HG03354 (cell line): ENCODE data around the gene HJURP.

Experiments used
- ATAC-seq: cut with Tn5 transposase; IDR thresholded peaks from one replicate; pipeline ENCODE4 v1.9.1; 2021; ENCODE audit warnings: mild to moderate bottlenecking; ENCODE audit not compliant: unreplicated experiment, poor library complexity, severe bottlenecking

The HJURP gene

DNA sequence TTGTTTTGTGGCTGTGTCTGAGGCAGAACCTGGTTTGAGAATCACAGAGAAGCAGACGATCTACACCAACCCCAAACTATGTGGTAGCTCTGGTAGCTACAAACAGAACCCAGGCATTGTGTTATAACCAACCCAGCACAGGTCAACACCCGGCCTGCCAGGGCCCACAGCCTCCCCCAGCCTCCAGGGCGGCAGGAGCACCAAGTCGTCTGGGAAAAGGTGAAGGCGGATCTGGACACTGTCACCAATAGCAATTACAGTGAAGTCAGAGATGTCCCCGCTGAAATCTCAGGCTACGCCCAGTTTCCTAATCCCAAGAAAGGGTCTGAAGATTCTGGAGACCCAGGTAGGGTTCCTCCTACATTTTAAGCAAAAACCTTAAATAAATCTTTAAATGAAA is 3.6 kb downstream of the HJURP start:
- no peak for ATAC-seq

- ATAC-seq = no peak
Measured at GRCh38 chr2:233849607-233850271, 4.6 kb downstream of the HJURP start.

DNA sequence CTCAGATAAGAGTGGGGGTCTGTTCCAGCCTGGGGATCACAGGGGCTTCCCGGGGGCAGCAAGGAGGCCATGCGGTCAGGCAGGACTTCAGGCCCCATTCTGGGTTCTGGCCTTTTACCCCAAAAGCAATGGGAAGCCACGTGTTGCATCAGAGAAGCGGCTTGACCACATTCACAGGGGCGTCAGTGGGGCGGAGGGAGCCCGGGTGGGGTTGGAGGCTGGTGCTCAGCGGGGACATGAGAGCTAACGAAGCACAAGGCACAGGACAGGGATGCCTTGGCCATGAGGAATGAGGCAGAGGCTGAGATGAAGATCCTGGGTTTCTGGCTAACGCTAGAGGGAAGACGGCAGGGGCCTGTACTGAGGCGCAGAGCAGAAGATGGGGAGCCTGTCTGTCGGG is 6.1 kb downstream of the HJURP start:
- ATAC-seq = no peak

- no peak for ATAC-seq
Measured at GRCh38 chr2:233847248-233847898, 7.0 kb downstream of the HJURP start.

DNA sequence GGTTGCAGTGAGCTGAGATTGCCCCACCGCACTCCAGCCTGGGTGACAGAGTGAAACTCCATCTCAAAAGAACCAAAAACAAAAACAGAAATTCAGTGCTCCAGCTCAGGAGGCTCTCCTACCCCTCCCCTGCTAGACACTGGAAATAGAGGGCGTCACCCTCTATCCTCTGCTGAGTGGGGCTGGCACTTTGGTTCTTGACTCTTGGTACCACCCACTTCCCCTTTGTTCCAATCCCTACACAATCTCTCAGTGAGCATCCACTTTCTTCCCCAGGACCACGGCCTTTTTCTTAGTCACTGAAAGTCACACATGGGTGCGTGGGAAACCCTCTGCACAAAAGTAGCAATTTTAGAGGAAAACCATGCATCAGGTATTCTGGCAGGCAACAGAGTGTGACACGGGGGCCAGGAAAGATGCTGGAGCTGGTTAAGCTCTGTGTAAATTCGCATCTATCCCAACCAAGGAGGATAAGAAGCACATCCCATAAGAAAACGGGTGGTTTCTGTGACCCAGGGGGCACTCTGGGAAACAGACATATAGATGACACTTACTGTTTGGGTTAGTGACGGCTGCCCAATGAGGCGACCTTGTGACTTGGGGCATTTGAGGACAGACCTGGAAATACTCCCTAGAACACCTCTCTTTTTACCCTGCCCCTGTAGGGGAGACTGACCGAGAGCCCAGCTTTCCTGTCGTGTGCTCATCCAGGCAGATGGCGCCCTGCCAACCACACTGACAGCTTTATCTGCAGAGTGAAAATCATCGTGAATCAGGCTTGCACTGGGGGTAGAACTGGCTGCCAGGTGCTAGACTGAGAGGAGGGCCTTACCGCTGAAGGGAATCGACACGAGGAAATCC is 7.7 kb downstream of the HJURP start:
- no peak for ATAC-seq

- no peak for ATAC-seq
Measured at GRCh38 chr2:233845301-233846060, 8.9 kb downstream of the HJURP start.

DNA sequence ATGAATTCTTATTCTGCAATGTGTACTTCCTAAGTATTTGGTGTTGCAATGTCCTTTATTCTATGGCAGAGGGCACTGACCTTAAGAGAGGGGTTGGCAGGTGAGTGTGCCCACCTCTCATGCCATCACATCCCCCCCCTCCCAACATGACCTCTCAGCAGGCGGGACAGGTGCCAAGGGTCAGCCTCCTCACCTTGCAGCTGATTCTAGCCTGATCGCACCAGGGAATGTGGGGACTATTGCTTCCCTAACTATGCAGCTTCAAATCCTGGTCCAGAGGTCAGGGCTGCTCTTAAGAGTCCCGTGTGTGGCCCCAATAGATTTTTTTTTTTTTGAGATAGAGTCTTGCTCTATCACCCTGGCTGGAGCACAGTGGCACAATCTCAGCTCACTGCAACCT is 9.5 kb downstream of the HJURP start:
- ATAC-seq = no peak

GRCh38 chr2:233844064-233844807 is 10.1 kb downstream of the HJURP start:
- ATAC-seq = no peak

DNA sequence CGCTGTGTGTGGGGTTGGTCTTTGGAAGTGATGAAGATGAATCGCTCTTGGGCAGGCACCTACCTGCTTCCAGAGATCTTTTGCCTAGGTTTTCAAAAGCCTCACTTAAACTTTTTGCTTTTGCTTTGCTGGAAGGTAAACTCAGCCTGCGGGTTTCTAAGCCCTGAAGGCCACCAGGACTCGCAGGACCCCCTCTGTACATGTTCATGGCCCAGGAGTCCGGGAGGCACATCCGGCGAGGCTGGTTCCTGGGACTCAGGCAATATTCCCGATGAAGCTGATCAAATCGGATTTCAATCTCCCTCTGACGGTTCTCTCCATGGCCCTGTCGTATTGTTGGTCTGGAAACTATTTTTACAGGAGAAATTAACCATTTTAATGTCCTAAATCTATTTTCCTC is 13.2 kb downstream of the HJURP start:
- no peak for ATAC-seq

GRCh38 chr2:233840520-233840919 is 13.8 kb downstream of the HJURP start:
- ATAC-seq = no peak

DNA sequence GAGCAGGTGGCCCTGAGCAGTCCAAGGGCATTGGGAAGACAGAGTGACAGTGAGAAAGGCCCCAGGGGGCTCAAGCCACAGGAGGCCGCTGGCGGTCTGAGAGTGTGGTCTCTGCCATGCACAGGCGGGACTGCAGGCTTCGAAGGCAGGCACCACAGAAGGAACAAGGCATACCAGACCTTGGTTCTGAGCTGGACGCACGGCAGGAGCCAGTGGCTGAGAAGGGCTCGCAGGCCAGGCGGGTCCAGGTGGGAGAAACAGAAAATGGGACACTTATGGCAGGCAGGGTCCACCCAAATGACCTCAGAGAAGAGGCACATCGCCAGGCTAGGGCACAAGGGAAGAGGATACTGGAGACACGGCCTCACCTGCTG is 14.9 kb downstream of the HJURP start:
- no peak for ATAC-seq

DNA sequence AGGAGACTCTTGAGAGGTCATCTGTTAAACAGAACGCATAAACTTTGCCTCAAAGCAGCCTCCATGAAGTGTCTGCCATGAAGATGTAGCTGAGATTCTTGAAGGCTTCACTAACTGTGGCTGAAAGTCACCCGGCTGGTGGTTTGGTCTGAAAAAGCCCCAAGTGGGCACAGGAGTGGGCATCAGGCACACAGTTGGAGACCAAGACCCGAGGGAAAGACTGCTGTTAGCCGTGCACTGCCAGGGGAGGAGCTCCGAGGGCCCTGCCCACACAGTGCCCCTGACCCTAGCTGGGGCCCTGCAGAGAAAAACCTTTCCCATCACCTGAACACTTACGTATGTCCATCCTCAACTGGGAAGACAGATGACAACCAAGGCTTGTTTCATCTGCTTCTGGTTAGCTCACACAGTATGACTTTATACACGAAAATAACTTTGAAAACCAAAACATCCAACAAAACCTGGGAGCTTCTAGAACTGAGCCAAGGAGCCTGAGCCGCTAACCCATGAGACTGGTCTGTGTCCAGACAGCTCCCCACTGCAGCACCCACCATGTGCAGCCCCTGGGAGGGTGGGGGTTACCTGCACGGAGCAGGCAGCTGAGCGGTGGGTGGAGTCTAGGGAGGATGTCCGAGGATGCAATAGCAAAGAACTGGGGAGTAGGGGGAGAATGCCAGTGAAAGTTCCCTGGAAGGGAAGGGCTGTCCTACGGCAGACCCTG is 15.4 kb downstream of the HJURP start:
- ATAC-seq = no peak

GRCh38 chr2:233838251-233838650 is 16.1 kb downstream of the HJURP start:
- no peak for ATAC-seq

DNA sequence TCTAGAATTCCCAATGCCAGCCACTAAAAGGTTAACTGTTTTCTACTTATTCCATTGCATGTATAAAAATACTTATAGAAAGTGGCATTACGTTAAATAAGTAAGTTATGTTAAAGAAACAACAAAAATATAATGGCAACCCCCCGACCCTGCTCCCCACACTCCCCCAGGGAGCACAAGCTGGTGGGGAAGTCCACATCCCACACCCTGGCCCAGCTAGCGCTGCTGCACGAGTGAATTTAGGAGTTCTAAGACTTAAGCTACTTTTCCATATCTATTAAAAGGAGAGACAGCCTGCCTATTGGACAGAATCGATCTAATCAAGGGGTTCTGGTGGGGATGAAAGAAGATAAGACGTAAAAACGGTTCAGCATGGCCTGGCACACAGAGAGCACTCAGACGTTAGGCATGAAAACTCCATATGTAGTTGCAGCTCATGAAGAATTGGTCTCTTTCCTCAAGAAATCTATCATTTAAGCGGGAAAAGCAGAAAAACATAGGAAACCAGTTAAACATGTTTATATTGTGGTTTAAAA is 16.6 kb downstream of the HJURP start:
- ATAC-seq = no peak

- no peak for ATAC-seq
Measured at GRCh38 chr2:233836359-233836758, 18.0 kb downstream of the HJURP start.

- ATAC-seq = no peak
Measured at GRCh38 chr2:233835230-233836186, 18.8 kb downstream of the HJURP start.

DNA sequence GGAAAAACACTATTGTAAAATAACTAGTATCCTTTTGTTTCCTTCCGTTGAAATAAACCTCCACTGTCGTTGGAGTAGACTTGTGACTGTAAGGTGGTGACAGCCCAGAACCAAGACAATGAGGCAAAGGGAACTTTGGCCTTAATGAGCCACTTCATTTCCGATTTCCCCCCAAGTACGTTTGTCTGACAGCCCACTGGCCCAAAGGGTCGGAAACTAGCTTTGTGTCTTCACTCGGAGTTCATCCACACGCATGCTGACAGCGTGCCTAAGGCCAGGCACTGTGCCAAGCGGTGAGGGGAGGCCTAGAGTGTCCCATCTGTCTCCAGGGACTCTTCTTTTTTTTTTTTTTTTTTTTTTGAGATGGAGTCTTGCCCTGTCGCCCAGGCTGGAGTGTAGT is 21.0 kb downstream of the HJURP start:
- ATAC-seq = no peak
